ENCODE results near the gene ELAPOR2.

DNA sequence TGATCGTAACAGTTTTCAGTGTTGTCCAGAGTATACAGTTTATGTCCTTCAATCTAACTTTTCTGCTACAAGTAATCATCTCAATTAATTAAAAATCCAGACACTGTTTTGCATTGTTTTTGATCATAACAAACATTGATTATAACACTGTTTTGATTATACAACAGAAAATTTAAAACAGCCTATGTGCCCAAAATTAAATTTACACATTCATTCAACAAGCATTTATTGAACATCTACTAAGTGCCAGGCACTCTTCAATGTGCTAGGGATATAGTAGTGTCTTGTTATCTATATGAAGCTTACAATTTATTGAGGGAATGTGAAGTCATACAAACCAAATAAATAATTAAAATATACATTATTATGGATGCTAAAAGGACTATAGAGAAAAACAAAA is 10.6 kb downstream of the ELAPOR2 start:
- no peak for TF ChIP-seq POLR2AphosphoS5 (IDR thresholded peaks at IDR 0.05; ENCODE audit: low read depth, low read length)
- no peak for TF ChIP-seq POLR2A (IDR thresholded peaks at IDR 0.05; ENCODE audit: low read depth, low read length)
